OCI-LY7 (cell line): Measurements from ENCODE around the gene PIK3C2B. TPM values are rescaled to one million over a fixed set of nuclear protein-coding genes. Genes with fewer than 3 reads are reported as not detected.

ENCODE experiments used
- BruUV-seq: library from RNA; stranded (reverse); fragments of 400-500 nt; replicated peaks from 2 replicates; lab custom pipeline; 2021; lab: Mats Ljungman, UMichigan
- CTCF ChIA-PET: fragments of 300-600 bp; sonication (Branson Sonifier 250); formaldehyde crosslinking; loops from one replicate; lab custom pipeline; 2022; ENCODE audit warnings: antibody characterized with exemption; ENCODE audit not compliant: unreplicated experiment; lab: Charles Lee
- POLR2A ChIA-PET: fragments of 300-600 bp; sonication (Branson Sonifier 250); formaldehyde crosslinking; loops from one replicate; lab custom pipeline; 2022; ENCODE audit warnings: antibody characterized with exemption; lab: Charles Lee
- DNase-seq: peaks from one replicate; pipeline ENCODE4 v3.0.0-alpha.2; 2015; ENCODE audit warnings: low spot score
- H2AFZ ChIP-seq: fragments of 200-600 bp; sonication (generic), shearing (Covaris generic); 2 replicates; pipeline ENCODE4 v1.6.1; 2014; ENCODE audit warnings: mild to moderate bottlenecking, antibody characterized with exemption, low read length, moderate library complexity
- H3K27ac ChIP-seq: fragments of 200-600 bp; sonication (generic); 2 replicates; pipeline ENCODE4 v1.5.1; 2014; ENCODE audit warnings: mixed run types, low read depth, mild to moderate bottlenecking, moderate library complexity, low read length, inconsistent platforms; ENCODE audit not compliant: poor library complexity, severe bottlenecking
- H3K36me3 ChIP-seq: fragments of 200-600 bp; sonication (generic); 2 replicates; pipeline ENCODE4 v1.6.1; 2014; ENCODE audit warnings: mild to moderate bottlenecking, antibody characterized with exemption, low read length, moderate library complexity, mixed read lengths; ENCODE audit not compliant: insufficient read depth
- H3K4me1 ChIP-seq: fragments of 200-600 bp; sonication (generic); 2 replicates; pipeline ENCODE4 v1.5.1; 2014; ENCODE audit warnings: mild to moderate bottlenecking, low read length; ENCODE audit not compliant: insufficient read depth, poor library complexity, severe bottlenecking
- H3K4me2 ChIP-seq: fragments of 200-600 bp; sonication (generic); 2 replicates; pipeline ENCODE4 v1.6.1; 2014; ENCODE audit warnings: mild to moderate bottlenecking, low read length
- H3K4me3 ChIP-seq: fragments of 200-600 bp; sonication (generic); 2 replicates; pipeline ENCODE4 v1.5.1; 2014; ENCODE audit warnings: mild to moderate bottlenecking, low read depth, low read length; ENCODE audit not compliant: poor library complexity, severe bottlenecking
- H3K79me2 ChIP-seq: fragments of 200-600 bp; sonication (generic); 2 replicates; pipeline ENCODE4 v1.6.1; 2016; ENCODE audit warnings: low read depth, mild to moderate bottlenecking, low read length, moderate library complexity, mixed read lengths; ENCODE audit not compliant: insufficient read depth
- H3K9me2 ChIP-seq: fragments of 200-600 bp; sonication (generic); 2 replicates; pipeline ENCODE4 v1.6.1; 2016; ENCODE audit warnings: mild to moderate bottlenecking, low read length, mixed read lengths; ENCODE audit not compliant: insufficient read depth
- H3K9me3 ChIP-seq: fragments of 200-600 bp; sonication (generic); 2 replicates; pipeline ENCODE4 v1.6.1; 2014; ENCODE audit warnings: mild to moderate bottlenecking, mixed run types, low read length, mixed read lengths
- H4K20me1 ChIP-seq: fragments of 200-600 bp; sonication (generic); 2 replicates; pipeline ENCODE4 v1.6.1; 2014; ENCODE audit warnings: mild to moderate bottlenecking, antibody characterized with exemption, low read length, moderate library complexity, mixed read lengths; ENCODE audit not compliant: insufficient read depth
- EZH2phosphoT487 ChIP-seq: fragments of 200-600 bp; sonication (generic); IDR thresholded peaks from 2 replicates; pipeline ENCODE4 v1.6.1; 2018; ENCODE audit warnings: low read depth, borderline replicate concordance, mild to moderate bottlenecking, mixed run types, antibody characterized with exemption, low read length, moderate library complexity, mixed read lengths
- intact Hi-C: fragments of 100-400 bp; cut with micrococcal nuclease; formaldehyde crosslinking; loops from one replicate; pipeline ENCODE4 v1.10.0; 2022; ENCODE audit not compliant: unreplicated experiment
- total RNA-seq, 2 experiments: library from RNA; depleted of rRNA in 1 of 2; stranded (reverse); fragments of >200 nt in 1 of 2; shearing (Covaris generic) in 1 of 2; gene quantifications; 2 replicates each; pipeline ENCODE4 v1.2.3, GENCODE V29; 2014 to 2022
- TF ChIP-seq, protein P1 (sequence below): fragments of 200-600 bp; sonication (generic); conservative IDR thresholded peaks from 2 replicates; pipeline ENCODE4 v1.5.1; 2014; ENCODE audit warnings: mild to moderate bottlenecking, antibody characterized with exemption, low read length, moderate library complexity, mixed read lengths

Gene PIK3C2B
- total RNA-seq, 2 experiments from 2014 or later, result 12.5 to 43.9 TPM

DNA sequence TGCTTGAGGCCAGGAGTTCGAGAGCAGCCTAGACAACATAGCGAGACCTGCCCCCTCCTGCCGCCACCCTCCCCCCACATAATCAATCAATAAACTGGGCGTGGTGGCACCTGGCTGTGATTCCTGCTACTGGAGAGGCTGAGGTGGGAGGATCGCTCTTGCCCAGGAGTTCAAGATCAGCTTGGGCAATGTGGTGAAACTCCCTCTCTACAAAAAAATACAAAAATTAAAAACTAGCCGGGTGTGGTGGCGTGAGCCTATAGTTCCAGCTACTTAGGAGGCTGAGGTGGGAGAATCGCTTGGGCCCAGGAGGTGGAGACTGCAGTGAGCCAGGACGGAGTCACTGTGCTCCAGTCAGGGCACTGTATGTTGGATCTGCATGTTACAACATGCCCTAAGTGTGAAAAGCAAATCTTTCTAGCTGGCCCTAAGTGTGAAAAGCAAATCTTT lies 14.6 kb upstream of the PIK3C2B start:
- BruUV-seq, result no TSS peak
- ChIA-PET CTCF (no interaction called here), POLR2A (interaction anchor here (0.6 to 5.2 kb wide), 8 partner anchors 8 to 744 kb away, joined by 3 to 28 read pairs (median 4); partner anchors contain the start of gene LAX1)
- Histone ChIP-seq H3K4me3 (no peak overlapping the region), H3K36me3 (no peaks in the 10 kb centered on the region), H2AFZ (no peak overlapping the region), H3K27ac (peak overlapping the region; percentile 96), H4K20me1 (no peaks in the 10 kb centered on the region), H3K4me2 (no peak overlapping the region), H3K4me1 (peaks cover 71% of the 10 kb centered on the region), H3K9me3 (peaks cover 9% of the 10 kb centered on the region; the same call in 1 of the 2 replicates), H3K9me2 (no peaks in the 10 kb centered on the region), H3K79me2 (no peaks in the 10 kb centered on the region)
- TF ChIP-seq, protein P1, sequence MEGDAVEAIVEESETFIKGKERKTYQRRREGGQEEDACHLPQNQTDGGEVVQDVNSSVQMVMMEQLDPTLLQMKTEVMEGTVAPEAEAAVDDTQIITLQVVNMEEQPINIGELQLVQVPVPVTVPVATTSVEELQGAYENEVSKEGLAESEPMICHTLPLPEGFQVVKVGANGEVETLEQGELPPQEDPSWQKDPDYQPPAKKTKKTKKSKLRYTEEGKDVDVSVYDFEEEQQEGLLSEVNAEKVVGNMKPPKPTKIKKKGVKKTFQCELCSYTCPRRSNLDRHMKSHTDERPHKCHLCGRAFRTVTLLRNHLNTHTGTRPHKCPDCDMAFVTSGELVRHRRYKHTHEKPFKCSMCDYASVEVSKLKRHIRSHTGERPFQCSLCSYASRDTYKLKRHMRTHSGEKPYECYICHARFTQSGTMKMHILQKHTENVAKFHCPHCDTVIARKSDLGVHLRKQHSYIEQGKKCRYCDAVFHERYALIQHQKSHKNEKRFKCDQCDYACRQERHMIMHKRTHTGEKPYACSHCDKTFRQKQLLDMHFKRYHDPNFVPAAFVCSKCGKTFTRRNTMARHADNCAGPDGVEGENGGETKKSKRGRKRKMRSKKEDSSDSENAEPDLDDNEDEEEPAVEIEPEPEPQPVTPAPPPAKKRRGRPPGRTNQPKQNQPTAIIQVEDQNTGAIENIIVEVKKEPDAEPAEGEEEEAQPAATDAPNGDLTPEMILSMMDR, result no peak
- no peak for TF ChIP-seq EZH2phosphoT487
- intact Hi-C loops, result loop anchor here (5.0 to 10.0 kb wide), 2 partner anchors 206 to 253 kb away; no protein-coding TSS in a partner anchor
- DNase-seq, result no peak

DNA sequence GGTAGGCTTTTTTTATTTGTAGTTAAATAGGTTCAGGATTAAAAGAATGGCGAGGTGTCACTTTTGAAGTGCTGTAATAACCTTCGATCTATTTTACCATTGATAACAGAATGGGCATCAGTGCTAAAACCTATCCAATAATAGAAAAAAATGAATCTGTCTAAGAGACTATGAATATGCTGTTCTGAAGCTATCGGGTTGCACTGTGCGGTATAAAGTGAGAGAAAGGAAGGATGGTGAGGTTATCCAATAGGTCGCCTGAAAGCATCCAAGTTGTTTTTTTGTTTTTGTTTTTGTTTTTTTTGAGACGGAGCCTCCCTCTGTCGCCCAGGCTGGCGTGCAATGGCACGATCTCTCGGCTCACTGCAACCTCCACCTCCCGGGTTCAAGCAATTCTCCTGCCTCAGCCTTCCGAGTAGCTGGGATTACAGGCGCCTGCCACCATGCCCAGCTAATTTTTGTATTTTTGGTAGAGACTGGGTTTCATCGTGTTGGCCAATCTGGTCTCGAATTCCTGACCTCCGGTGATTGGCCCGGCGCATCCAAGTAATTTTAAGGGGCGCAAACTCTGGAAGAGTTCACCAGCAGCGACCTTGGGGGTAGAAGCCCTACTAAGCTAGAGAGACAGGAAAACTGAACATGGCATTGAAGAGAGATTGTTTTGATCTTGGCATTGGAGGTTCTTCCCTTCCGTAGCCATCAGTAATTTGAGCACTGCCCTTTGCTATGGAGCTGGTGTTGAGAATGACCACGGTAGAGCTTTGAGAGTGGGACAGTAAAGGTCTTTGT lies 12.9 kb upstream of the PIK3C2B start:
- H2AFZ ChIP-seq, result peak overlapping the region; percentile 85
- H3K36me3 ChIP-seq, result no peaks in the 10 kb centered on the region
- H3K9me3 ChIP-seq, result peaks cover 9% of the 10 kb centered on the region; the same call in 1 of the 2 replicates
- TF ChIP-seq, protein P1, result no peak
- no peak for TF ChIP-seq EZH2phosphoT487
- CTCF ChIA-PET, result interaction anchor here (0.9 to 2.8 kb wide), 7 partner anchors 8 to 299 kb away, joined by 3 to 10 read pairs (median 3); partner anchors contain the start of gene MDM4
- peak overlapping the region; percentile 72 for H3K4me3 ChIP-seq
- H3K4me1 ChIP-seq, result peaks cover 71% of the 10 kb centered on the region
- H3K27ac ChIP-seq, result peak overlapping the region; percentile 96
- H3K9me2 ChIP-seq, result no peaks in the 10 kb centered on the region
- H4K20me1 ChIP-seq, result no peaks in the 10 kb centered on the region
- H3K79me2 ChIP-seq, result no peaks in the 10 kb centered on the region
- peak overlapping the region; percentile 86 for H3K4me2 ChIP-seq
- DNase-seq, result peak; percentile 77
- intact Hi-C loops, result loop anchor here (2.0 to 10.0 kb wide), 4 partner anchors 13 to 255 kb away; partner anchors contain the start of gene PPP1R15B
- BruUV-seq, result TSS peak; percentile 98
- POLR2A ChIA-PET, result interaction anchor here (0.6 to 5.2 kb wide), 14 partner anchors 8 to 296 kb away, joined by 3 to 78 read pairs (median 8); partner anchors contain the start of genes MDM4 and PIK3C2B
